Panc1 (cell line): ENCODE results near the gene HNRNPC.

Experiments used
- POLR2AphosphoS5 ChIP-seq: IDR thresholded peaks from 2 replicates; pipeline ENCODE4 v1.6.1; 2012; ENCODE audit warnings: mild to moderate bottlenecking, low read depth, low read length, moderate library complexity
- SIN3A ChIP-seq: IDR thresholded peaks from 2 replicates; pipeline ENCODE4 v1.6.1; 2012; ENCODE audit warnings: low read depth, mild to moderate bottlenecking, low read length, moderate library complexity, borderline replicate concordance; ENCODE audit not compliant: insufficient read depth
- TF ChIP-seq, protein P1 (sequence below): fragments of 450-650 bp; IDR thresholded peaks from 2 replicates; pipeline ENCODE4 v1.5.1; 2017; ENCODE audit warnings: mild to moderate bottlenecking
- TF ChIP-seq, protein P2 (sequence below), 2 experiments: IDR thresholded peaks; 2 replicates each; pipeline ENCODE4 v1.6.1; 2011 to 2012; ENCODE audit warnings: low read depth in 2 of 2, control low read depth in 1 of 2, low read length in 1 of 2, mild to moderate bottlenecking in 1 of 2, moderate library complexity in 1 of 2; ENCODE audit not compliant: insufficient read depth in 1 of 2

DNA sequence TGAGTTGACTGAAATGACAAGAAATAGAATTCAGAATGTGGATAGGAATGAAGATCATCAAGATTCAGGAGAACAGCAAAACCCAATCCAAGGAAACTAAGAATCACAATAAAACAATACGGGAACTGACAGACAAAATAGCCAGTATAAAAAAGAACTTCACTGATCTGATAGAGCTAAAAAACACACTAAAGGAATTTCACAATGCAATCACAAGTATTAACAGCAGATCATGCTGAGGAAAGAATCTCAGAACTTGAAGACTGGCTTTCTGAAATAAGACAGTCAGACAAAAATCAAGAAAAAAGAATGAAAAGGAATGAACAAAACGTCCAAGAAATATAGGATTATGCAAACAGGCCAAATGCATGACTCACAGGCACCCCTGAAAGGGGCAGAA lies 98.1 kb downstream of the HNRNPC start:
- TF ChIP-seq POLR2AphosphoS5 (no peak), SIN3A (no peak)
- TF ChIP-seq, protein P1, sequence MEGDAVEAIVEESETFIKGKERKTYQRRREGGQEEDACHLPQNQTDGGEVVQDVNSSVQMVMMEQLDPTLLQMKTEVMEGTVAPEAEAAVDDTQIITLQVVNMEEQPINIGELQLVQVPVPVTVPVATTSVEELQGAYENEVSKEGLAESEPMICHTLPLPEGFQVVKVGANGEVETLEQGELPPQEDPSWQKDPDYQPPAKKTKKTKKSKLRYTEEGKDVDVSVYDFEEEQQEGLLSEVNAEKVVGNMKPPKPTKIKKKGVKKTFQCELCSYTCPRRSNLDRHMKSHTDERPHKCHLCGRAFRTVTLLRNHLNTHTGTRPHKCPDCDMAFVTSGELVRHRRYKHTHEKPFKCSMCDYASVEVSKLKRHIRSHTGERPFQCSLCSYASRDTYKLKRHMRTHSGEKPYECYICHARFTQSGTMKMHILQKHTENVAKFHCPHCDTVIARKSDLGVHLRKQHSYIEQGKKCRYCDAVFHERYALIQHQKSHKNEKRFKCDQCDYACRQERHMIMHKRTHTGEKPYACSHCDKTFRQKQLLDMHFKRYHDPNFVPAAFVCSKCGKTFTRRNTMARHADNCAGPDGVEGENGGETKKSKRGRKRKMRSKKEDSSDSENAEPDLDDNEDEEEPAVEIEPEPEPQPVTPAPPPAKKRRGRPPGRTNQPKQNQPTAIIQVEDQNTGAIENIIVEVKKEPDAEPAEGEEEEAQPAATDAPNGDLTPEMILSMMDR: no peak
- TF ChIP-seq, protein P2, sequence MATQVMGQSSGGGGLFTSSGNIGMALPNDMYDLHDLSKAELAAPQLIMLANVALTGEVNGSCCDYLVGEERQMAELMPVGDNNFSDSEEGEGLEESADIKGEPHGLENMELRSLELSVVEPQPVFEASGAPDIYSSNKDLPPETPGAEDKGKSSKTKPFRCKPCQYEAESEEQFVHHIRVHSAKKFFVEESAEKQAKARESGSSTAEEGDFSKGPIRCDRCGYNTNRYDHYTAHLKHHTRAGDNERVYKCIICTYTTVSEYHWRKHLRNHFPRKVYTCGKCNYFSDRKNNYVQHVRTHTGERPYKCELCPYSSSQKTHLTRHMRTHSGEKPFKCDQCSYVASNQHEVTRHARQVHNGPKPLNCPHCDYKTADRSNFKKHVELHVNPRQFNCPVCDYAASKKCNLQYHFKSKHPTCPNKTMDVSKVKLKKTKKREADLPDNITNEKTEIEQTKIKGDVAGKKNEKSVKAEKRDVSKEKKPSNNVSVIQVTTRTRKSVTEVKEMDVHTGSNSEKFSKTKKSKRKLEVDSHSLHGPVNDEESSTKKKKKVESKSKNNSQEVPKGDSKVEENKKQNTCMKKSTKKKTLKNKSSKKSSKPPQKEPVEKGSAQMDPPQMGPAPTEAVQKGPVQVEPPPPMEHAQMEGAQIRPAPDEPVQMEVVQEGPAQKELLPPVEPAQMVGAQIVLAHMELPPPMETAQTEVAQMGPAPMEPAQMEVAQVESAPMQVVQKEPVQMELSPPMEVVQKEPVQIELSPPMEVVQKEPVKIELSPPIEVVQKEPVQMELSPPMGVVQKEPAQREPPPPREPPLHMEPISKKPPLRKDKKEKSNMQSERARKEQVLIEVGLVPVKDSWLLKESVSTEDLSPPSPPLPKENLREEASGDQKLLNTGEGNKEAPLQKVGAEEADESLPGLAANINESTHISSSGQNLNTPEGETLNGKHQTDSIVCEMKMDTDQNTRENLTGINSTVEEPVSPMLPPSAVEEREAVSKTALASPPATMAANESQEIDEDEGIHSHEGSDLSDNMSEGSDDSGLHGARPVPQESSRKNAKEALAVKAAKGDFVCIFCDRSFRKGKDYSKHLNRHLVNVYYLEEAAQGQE (IDR thresholded peaks at IDR 0.05; ENCODE audit: insufficient read depth in 1 of 2, low read depth in 2 of 2, low read length in 1 of 2): no peak
